HG02938 (cell line): ENCODE data around the gene SNU13.
A peak's percentile ranks its signal among the peaks of the same experiment; 100 is the strongest.
"Not testable (repeated sequence)": the region's sequence is repeated elsewhere in the genome, so short reads cannot be mapped to it uniquely, and the experiment has no call there.

Experiments
- ATAC-seq: cut with Tn5 transposase; IDR thresholded peaks from one replicate; pipeline ENCODE4 v1.9.1; 2021; ENCODE audit warnings: mild to moderate bottlenecking, moderate library complexity; ENCODE audit not compliant: unreplicated experiment

The SNU13 gene

GRCh38 chr22:41682033-41682807 lies 6.4 kb downstream of the SNU13 start:
- ATAC-seq = peak; percentile 61

- no peak for ATAC-seq
Measured at GRCh38 chr22:41681616-41682015, 7.1 kb downstream of the SNU13 start.

- no peak for ATAC-seq
Measured at GRCh38 chr22:41676134-41676533, 12.5 kb downstream of the SNU13 start.

GRCh38 chr22:41674846-41675340 lies 13.8 kb downstream of the SNU13 start:
- ATAC-seq = no peak

GRCh38 chr22:41672780-41673509 lies 15.7 kb downstream of the SNU13 start:
- no peak for ATAC-seq

GRCh38 chr22:41672096-41672495 lies 16.6 kb downstream of the SNU13 start:
- not testable (repeated sequence) for ATAC-seq

GRCh38 chr22:41668971-41669911 lies 19.4 kb downstream of the SNU13 start:
- no peak for ATAC-seq

GRCh38 chr22:41664951-41665350 lies 23.7 kb downstream of the SNU13 start:
- no peak for ATAC-seq

- no peak for ATAC-seq
Measured at GRCh38 chr22:41664490-41664889, 24.2 kb downstream of the SNU13 start.

GRCh38 chr22:41663594-41663993 lies 25.1 kb downstream of the SNU13 start:
- not testable (repeated sequence) for ATAC-seq

GRCh38 chr22:41661713-41662112 lies 27.0 kb downstream of the SNU13 start:
- ATAC-seq = no peak

- ATAC-seq = no peak
Measured at GRCh38 chr22:41661088-41661487, 27.6 kb downstream of the SNU13 start.

- ATAC-seq = no peak
Measured at GRCh38 chr22:41660416-41660815, 28.3 kb downstream of the SNU13 start.

GRCh38 chr22:41659941-41660340 lies 28.7 kb downstream of the SNU13 start:
- no peak for ATAC-seq

- ATAC-seq = no peak
Measured at GRCh38 chr22:41658869-41659268, 29.8 kb downstream of the SNU13 start.

GRCh38 chr22:41657709-41658108 lies 31.0 kb downstream of the SNU13 start:
- no peak for ATAC-seq

- no peak for ATAC-seq
Measured at GRCh38 chr22:41656556-41656955, 32.1 kb downstream of the SNU13 start.

GRCh38 chr22:41654322-41654721 lies 34.3 kb downstream of the SNU13 start:
- ATAC-seq = no peak

- ATAC-seq = no peak
Measured at GRCh38 chr22:41650821-41651220, 37.8 kb downstream of the SNU13 start.

GRCh38 chr22:41650229-41650628 lies 38.4 kb downstream of the SNU13 start:
- no peak for ATAC-seq

- no peak for ATAC-seq
Measured at GRCh38 chr22:41648432-41648831, 40.2 kb downstream of the SNU13 start.
